Testis (tissue), 3 donors: ENCODE data around the gene NPPC. TPM values are rescaled to one million over a fixed set of nuclear protein-coding genes. Genes with fewer than 3 reads are reported as not detected.
A peak's percentile ranks its signal among the peaks of the same experiment; 100 is the strongest.

Source experiments
- DNase-seq: peaks from one replicate; pipeline ENCODE4 v3.0.0-alpha.2; 2019
- H3K27ac ChIP-seq, 2 donors: fragments of 200-600 bp; sonication (generic); one replicate each; pipeline ENCODE4 v1.5.1; 2019
- H3K27me3 ChIP-seq: fragments of 200-600 bp; sonication (generic); one replicate; pipeline ENCODE4 v1.5.1; 2019
- H3K36me3 ChIP-seq: fragments of 200-600 bp; sonication (generic); one replicate; pipeline ENCODE4 v1.5.1; 2017; ENCODE audit warnings: low read depth; ENCODE audit errors: missing control alignments
- H3K4me1 ChIP-seq: fragments of 200-600 bp; sonication (generic); one replicate; pipeline ENCODE4 v1.5.1; 2019
- H3K4me3 ChIP-seq, 2 donors: fragments of 200-600 bp; sonication (generic); one replicate each; pipeline ENCODE4 v1.5.1; 2017 to 2019
- H3K9me3 ChIP-seq: fragments of 200-600 bp; sonication (generic); one replicate; pipeline ENCODE4 v1.5.1; 2017
- POLR2A ChIP-seq: fragments of 450-650 bp; IDR thresholded peaks from one replicate; pipeline ENCODE4 v1.6.1; 2017; ENCODE audit warnings: antibody characterized with exemption, mild to moderate bottlenecking, moderate library complexity
- WGBS, 2 donors: methylation state at CpG; one replicate each; pipeline ENCODE4 v1.1.5; 2018; 5-methylcytosine and 5-hydroxymethylcytosine counted together
- intact Hi-C: fragments of 100-400 bp; cut with DNase I; formaldehyde crosslinking; loops from one replicate; pipeline ENCODE4 v1.15.1; 2023; ENCODE audit warnings: low total_unique reads
- polyA plus RNA-seq: library from polyadenylated mRNA; stranded (reverse); fragments of 350-450 nt; fragmentation: Illumina TruSeq; extraction: RNeasy Lipid Tissue Mini Kit (QIAGEN cat#74804); gene quantifications from one replicate; pipeline ENCODE4 v1.2.3, GENCODE V29; 2014; ENCODE audit warnings: low read depth, low replicate concordance; ENCODE audit not compliant: insufficient read depth
- total RNA-seq, 2 donors: library from RNA; depleted of rRNA; stranded (reverse); fragments of >200 nt; gene quantifications; one replicate each; pipeline ENCODE4 v1.2.3, GENCODE V29; 2016
- TF ChIP-seq, protein P1 (sequence below), 3 experiments: fragments of 450-650 bp in 2 of 3; fragments of 200-600 bp in 1 of 3; sonication (generic) in 1 of 3; IDR thresholded peaks; one replicate each; pipeline ENCODE4 v1.5.1; 2016 to 2019; ENCODE audit warnings: antibody characterized with exemption in 3 of 3, mild to moderate bottlenecking in 2 of 3, moderate library complexity in 1 of 3

The NPPC gene
- total and polyA plus RNA-seq, 3 donors from 2014 or later, result 0.78 TPM; not detected in 2

GRCh38 chr2:231936491-231936890 is 10.3 kb upstream of the NPPC start:
- WGBS, 2 donors, result 93% methylated on average over 4 of the region's 4 CpGs
- TF ChIP-seq, protein P1, sequence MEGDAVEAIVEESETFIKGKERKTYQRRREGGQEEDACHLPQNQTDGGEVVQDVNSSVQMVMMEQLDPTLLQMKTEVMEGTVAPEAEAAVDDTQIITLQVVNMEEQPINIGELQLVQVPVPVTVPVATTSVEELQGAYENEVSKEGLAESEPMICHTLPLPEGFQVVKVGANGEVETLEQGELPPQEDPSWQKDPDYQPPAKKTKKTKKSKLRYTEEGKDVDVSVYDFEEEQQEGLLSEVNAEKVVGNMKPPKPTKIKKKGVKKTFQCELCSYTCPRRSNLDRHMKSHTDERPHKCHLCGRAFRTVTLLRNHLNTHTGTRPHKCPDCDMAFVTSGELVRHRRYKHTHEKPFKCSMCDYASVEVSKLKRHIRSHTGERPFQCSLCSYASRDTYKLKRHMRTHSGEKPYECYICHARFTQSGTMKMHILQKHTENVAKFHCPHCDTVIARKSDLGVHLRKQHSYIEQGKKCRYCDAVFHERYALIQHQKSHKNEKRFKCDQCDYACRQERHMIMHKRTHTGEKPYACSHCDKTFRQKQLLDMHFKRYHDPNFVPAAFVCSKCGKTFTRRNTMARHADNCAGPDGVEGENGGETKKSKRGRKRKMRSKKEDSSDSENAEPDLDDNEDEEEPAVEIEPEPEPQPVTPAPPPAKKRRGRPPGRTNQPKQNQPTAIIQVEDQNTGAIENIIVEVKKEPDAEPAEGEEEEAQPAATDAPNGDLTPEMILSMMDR (IDR thresholded peaks at IDR 0.05), result no peak
- no peak for TF ChIP-seq POLR2A
- intact Hi-C loops, result no loop called here
- Histone ChIP-seq H3K4me3 (no peak overlapping the region), H3K27me3 (no peaks in the 10 kb centered on the region), H3K4me1 (peaks cover 5% of the 10 kb centered on the region), H3K36me3 (no peaks in the 10 kb centered on the region), H3K9me3 (no peaks in the 10 kb centered on the region), H3K27ac (no peak overlapping the region)
- DNase-seq, result no peak

GRCh38 chr2:231935815-231936214 is 9.6 kb upstream of the NPPC start:
- 97 to 100% methylated on average over 1 of the region's 1 CpG for WGBS, 2 donors
- DNase-seq, result no peak
- no peaks in the 10 kb centered on the region for H3K36me3 ChIP-seq

DNA sequence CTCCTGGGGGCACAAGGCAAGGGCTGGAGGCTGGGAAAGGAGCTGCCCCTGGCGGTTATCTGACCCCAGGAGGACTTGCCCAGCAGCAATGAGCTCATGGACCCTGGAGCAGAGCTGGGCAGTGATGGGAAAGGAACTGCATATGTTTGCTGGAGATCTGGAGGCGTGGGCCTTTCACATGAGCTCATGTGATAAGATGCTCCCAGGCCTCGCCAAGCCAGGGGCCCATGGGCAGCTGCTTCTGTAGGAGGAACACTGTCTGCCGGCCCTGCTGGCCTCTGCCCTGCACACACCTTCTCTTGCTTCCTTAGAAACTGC is 9.0 kb upstream of the NPPC start:
- WGBS, 2 donors, result 58% methylated on average over 4 of the region's 4 CpGs; no CpG with 5 or more reads in 1 of the 2 donors
- Histone ChIP-seq H3K9me3 (no peaks in the 10 kb centered on the region), H3K27me3 (no peaks in the 10 kb centered on the region), H3K4me1 (peaks cover 5% of the 10 kb centered on the region), H3K27ac (no peak overlapping the region), H3K4me3 (no peak overlapping the region), H3K36me3 (no peaks in the 10 kb centered on the region)
- peak; percentile 69 for DNase-seq
- no peak for TF ChIP-seq POLR2A
- TF ChIP-seq, protein P1 (IDR thresholded peaks at IDR 0.05), result no peak
- intact Hi-C loops, result no loop called here

More at GRCh38 chr2:231935815-231936214, 9.6 kb upstream of the NPPC start:
- Histone ChIP-seq H3K4me3 (no peak overlapping the region), H3K27me3 (no peaks in the 10 kb centered on the region), H3K4me1 (peaks cover 5% of the 10 kb centered on the region), H3K27ac (no peak overlapping the region), H3K9me3 (no peaks in the 10 kb centered on the region)
- intact Hi-C loops, result no loop called here
- no peak for TF ChIP-seq POLR2A
- TF ChIP-seq, protein P1 (IDR thresholded peaks at IDR 0.05), result no peak

DNA sequence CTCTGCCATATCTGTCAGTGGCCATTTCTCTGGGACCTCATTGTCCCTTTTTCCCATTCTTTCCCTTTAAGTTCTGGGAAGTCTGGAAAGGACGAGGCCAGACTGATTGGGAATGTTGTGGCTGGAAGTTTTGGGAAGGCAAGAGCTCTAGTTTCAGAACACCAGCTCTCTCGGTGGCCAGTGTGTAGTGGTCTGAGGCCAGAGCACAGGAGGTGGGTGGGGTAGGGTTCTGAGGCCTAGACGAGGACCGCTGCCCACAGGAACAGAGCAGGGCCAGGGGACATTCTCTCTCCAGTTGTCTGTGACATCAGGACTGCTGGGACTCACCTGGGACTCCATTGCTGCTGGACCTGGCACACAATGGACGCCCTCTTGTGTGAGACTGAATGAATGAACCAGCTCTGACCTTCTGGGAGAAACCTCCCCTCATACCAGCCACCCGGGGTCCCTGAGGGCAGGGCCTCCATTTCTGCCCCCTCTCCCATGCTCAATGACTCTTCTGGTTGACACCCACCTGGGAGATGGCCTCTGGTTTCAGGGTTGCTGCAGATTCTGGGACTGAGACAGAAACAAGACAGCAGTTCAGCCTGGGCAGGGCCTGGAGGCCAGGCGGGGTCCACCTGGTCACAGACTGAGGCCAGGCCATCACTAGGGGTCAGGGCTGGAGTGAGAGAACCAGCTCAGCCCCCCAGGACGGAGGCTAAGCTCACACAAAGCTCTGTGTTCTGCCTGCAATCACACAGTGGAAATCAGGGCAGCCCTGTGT is 8.4 kb upstream of the NPPC start:
- Histone ChIP-seq H3K4me3 (no peak overlapping the region), H3K9me3 (no peaks in the 10 kb centered on the region), H3K4me1 (peaks cover 5% of the 10 kb centered on the region), H3K27ac (no peak overlapping the region), H3K36me3 (no peaks in the 10 kb centered on the region), H3K27me3 (no peaks in the 10 kb centered on the region)
- WGBS, 2 donors, result 40 to 76% methylated on average over 1 to 8 of the region's 8 CpGs
- DNase-seq, result no peak
- intact Hi-C loops, result no loop called here
- TF ChIP-seq, protein P1 (IDR thresholded peaks at IDR 0.05), result no peak
- no peak for TF ChIP-seq POLR2A

GRCh38 chr2:231933916-231934401 is 7.8 kb upstream of the NPPC start:
- H3K36me3 ChIP-seq, result no peaks in the 10 kb centered on the region
- H3K27me3 ChIP-seq, result no peaks in the 10 kb centered on the region
- WGBS, 2 donors, result 65 to 83% methylated on average over 4 to 13 of the region's 13 CpGs
- H3K9me3 ChIP-seq, result no peaks in the 10 kb centered on the region
- peak; percentile 30 for DNase-seq
- H3K27ac ChIP-seq, result no peak overlapping the region
- intact Hi-C loops, result no loop called here
- no peak overlapping the region for H3K4me3 ChIP-seq
- peaks cover 5% of the 10 kb centered on the region for H3K4me1 ChIP-seq
- no peak for TF ChIP-seq POLR2A
- TF ChIP-seq, protein P1 (IDR thresholded peaks at IDR 0.05), result no peak
